Tibial artery (tissue), 4 donors: ENCODE data around the gene MOCS2.

Experiments
- DNase-seq, 2 donors: peaks; one replicate each; pipeline ENCODE4 v3.0.0-alpha.2; 2019
- H3K27ac ChIP-seq, 2 donors: fragments of 200-600 bp; sonication (generic) in 1 of 2; 1 replicate in 1 of 2; 2 replicates in 1 of 2; pipeline ENCODE4 v1.5.1; 2018 to 2019; ENCODE audit warnings: mild to moderate bottlenecking in 1 of 2
- H3K27me3 ChIP-seq, 2 donors: fragments of 200-600 bp; sonication (generic) in 1 of 2; one replicate each; pipeline versions ENCODE4 v1.5.1 to v1.6.0; 2016 to 2019
- H3K36me3 ChIP-seq, 3 donors: fragments of 200-600 bp; sonication (generic) in 2 of 3; one replicate each; pipeline ENCODE4 v1.5.1; 2016 to 2019; ENCODE audit warnings: mild to moderate bottlenecking in 2 of 3
- H3K4me1 ChIP-seq, 4 donors: fragments of 200-600 bp; sonication (generic) in 2 of 4; 1 replicate in 3 of 4; 2 replicates in 1 of 4; pipeline ENCODE4 v1.5.1; 2016 to 2019
- H3K4me3 ChIP-seq, 2 donors: fragments of 200-600 bp; sonication (generic) in 1 of 2; 1 replicate in 1 of 2; 2 replicates in 1 of 2; pipeline ENCODE4 v1.5.1; 2018 to 2019; ENCODE audit warnings: mild to moderate bottlenecking in 2 of 2
- H3K9me3 ChIP-seq, 3 donors: fragments of 200-600 bp; sonication (generic) in 1 of 3; one replicate each; pipeline ENCODE4 v1.5.1; 2016 to 2019
- intact Hi-C: fragments of 100-400 bp; cut with DNase I; formaldehyde crosslinking; loops from one replicate; pipeline ENCODE4 v1.15.0; 2023; ENCODE audit warnings: low total_unique reads
- TF ChIP-seq, protein P1 (sequence below), 2 experiments: fragments of 200-600 bp in 1 of 2; fragments of 450-650 bp in 1 of 2; IDR thresholded peaks; one replicate each; pipeline ENCODE4 v1.5.1; 2017 to 2019; ENCODE audit warnings: antibody characterized with exemption in 2 of 2, mild to moderate bottlenecking in 1 of 2, moderate library complexity in 1 of 2

The MOCS2 gene

DNA sequence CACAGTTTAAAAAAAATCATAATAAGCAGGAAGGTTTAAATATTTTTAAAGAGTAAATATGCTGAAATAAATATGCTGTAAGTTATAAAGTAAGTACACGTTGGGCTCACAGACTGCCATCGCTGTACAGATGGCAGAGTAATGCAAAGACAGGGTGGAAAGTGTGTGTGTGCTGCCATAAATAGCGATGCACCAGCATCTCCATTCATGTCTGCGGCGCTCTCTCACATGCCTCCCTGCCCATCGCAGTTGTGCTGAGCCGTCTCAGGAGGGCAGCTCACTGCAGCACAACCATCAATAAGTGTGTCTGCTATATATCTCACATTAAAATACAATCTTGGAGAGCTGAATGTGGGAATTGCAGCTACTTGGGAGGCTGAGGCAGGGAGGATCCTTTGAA is 14.3 kb downstream of the MOCS2 start:
- Histone ChIP-seq H3K36me3 (peaks cover 15 to 28% (median 15%) of the 10 kb centered on the region in 3 donors), H3K4me3 (no peak overlapping the region), H3K27me3 (no peaks in the 10 kb centered on the region), H3K4me1 (peaks cover 0 to 32% (median 11%) of the 10 kb centered on the region in 4 donors), H3K27ac (no peak overlapping the region), H3K9me3 (no peaks in the 10 kb centered on the region)
- TF ChIP-seq, protein P1, sequence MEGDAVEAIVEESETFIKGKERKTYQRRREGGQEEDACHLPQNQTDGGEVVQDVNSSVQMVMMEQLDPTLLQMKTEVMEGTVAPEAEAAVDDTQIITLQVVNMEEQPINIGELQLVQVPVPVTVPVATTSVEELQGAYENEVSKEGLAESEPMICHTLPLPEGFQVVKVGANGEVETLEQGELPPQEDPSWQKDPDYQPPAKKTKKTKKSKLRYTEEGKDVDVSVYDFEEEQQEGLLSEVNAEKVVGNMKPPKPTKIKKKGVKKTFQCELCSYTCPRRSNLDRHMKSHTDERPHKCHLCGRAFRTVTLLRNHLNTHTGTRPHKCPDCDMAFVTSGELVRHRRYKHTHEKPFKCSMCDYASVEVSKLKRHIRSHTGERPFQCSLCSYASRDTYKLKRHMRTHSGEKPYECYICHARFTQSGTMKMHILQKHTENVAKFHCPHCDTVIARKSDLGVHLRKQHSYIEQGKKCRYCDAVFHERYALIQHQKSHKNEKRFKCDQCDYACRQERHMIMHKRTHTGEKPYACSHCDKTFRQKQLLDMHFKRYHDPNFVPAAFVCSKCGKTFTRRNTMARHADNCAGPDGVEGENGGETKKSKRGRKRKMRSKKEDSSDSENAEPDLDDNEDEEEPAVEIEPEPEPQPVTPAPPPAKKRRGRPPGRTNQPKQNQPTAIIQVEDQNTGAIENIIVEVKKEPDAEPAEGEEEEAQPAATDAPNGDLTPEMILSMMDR (IDR thresholded peaks at IDR 0.05), result no peak
- DNase-seq, result no peak
- intact Hi-C loops, result loop anchor here (5.0 kb wide), 1 partner anchor 148 kb away; no protein-coding TSS in a partner anchor

- H3K36me3 ChIP-seq, result peaks cover 0 to 7% (median 6%) of the 10 kb centered on the region in 3 donors
- no peak overlapping the region for H3K4me3 ChIP-seq
- no peaks in the 10 kb centered on the region for H3K9me3 ChIP-seq
- H3K27ac ChIP-seq, result peak overlapping the region in 1 of 2 donors; percentile 30
- H3K4me1 ChIP-seq, result peaks cover 0 to 21% (median 3%) of the 10 kb centered on the region in 4 donors
- intact Hi-C loops, result no loop called here
- TF ChIP-seq, protein P1 (IDR thresholded peaks at IDR 0.05), result no peak
- no peaks in the 10 kb centered on the region for H3K27me3 ChIP-seq
- no peak for DNase-seq
Measured at GRCh38 chr5:53092242-53092641, 17.3 kb downstream of the MOCS2 start.

GRCh38 chr5:53091289-53091688 is 18.3 kb downstream of the MOCS2 start:
- H3K4me1 ChIP-seq, result peaks cover 0 to 21% (median 3%) of the 10 kb centered on the region in 4 donors
- H3K36me3 ChIP-seq, result no peaks in the 10 kb centered on the region
- intact Hi-C loops, result no loop called here
- DNase-seq, result no peak
- H3K9me3 ChIP-seq, result no peaks in the 10 kb centered on the region
- no peaks in the 10 kb centered on the region for H3K27me3 ChIP-seq
- TF ChIP-seq, protein P1 (IDR thresholded peaks at IDR 0.05), result no peak
- peak overlapping the region in 1 of 2 donors; percentile 30 for H3K27ac ChIP-seq
- no peak overlapping the region for H3K4me3 ChIP-seq

DNA sequence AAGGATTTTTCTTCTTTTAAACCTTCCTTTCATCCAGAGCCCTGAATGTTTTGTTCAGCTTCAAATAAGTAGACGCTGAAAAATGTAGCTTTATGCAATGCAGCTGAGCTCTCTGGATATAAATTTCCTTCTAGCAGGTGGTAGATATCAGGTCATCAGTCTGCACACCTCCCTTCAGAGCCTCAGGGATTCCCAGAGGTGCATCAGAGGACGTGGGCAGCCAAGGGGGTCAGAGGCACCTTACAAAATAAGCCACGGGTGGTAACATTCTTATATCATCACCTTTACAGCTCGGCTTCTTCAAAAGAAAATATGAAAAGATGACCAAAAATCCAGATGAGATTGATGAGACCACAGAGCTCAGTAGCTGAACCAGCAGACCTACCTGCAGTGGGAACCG is 19.3 kb downstream of the MOCS2 start:
- H3K9me3 ChIP-seq, result no peaks in the 10 kb centered on the region
- no peak overlapping the region for H3K27ac ChIP-seq
- H3K27me3 ChIP-seq, result no peaks in the 10 kb centered on the region
- intact Hi-C loops, result no loop called here
- DNase-seq, result no peak
- H3K4me3 ChIP-seq, result no peak overlapping the region
- TF ChIP-seq, protein P1 (IDR thresholded peaks at IDR 0.05), result no peak
- H3K36me3 ChIP-seq, result no peaks in the 10 kb centered on the region
- H3K4me1 ChIP-seq, result peaks cover 0 to 21% (median 3%) of the 10 kb centered on the region in 4 donors

- no peak for DNase-seq
- H3K4me3 ChIP-seq, result no peak overlapping the region
- no peaks in the 10 kb centered on the region for H3K27me3 ChIP-seq
- H3K4me1 ChIP-seq, result peaks cover 0 to 21% (median 3%) of the 10 kb centered on the region in 4 donors
- TF ChIP-seq, protein P1 (IDR thresholded peaks at IDR 0.05), result no peak
- H3K27ac ChIP-seq, result no peak overlapping the region
- no peaks in the 10 kb centered on the region for H3K36me3 ChIP-seq
- H3K9me3 ChIP-seq, result no peaks in the 10 kb centered on the region
- intact Hi-C loops, result no loop called here
Measured at GRCh38 chr5:53089481-53089991, 20.0 kb downstream of the MOCS2 start.
